Bronchial epithelial cell (primary cell): ENCODE data around the gene LDAH. TPM values are rescaled to one million over a fixed set of nuclear protein-coding genes. Genes with fewer than 3 reads are reported as not detected.
"Not testable (repeated sequence)": the region's sequence is repeated elsewhere in the genome, so short reads cannot be mapped to it uniquely, and the experiment has no call there.

ENCODE experiments used
- DNase-seq: peaks from one replicate; pipeline ENCODE4 v3.0.0-alpha.2; 2010; ENCODE audit warnings: low read depth
- FAIRE-seq: peaks from 2 replicates; lab custom pipeline; 2011; peaks lifted over from hg19 to GRCh38; lab: Jason Lieb, UNC
- H3K27me3 ChIP-seq: 2 replicates; pipeline ENCODE4 v1.5.1; 2011; ENCODE audit warnings: low read length; ENCODE audit not compliant: control insufficient read depth, insufficient read depth
- H3K36me3 ChIP-seq: 2 replicates; pipeline ENCODE4 v1.5.1; 2011; ENCODE audit warnings: low read length; ENCODE audit not compliant: control insufficient read depth, insufficient read depth
- H3K4me3 ChIP-seq: 2 replicates; pipeline ENCODE4 v1.5.1; 2011; ENCODE audit warnings: mild to moderate bottlenecking, low read depth, low read length, control low read depth
- CTCF ChIP-seq: IDR thresholded peaks from 2 replicates; pipeline ENCODE4 v1.5.1; 2011; ENCODE audit warnings: mild to moderate bottlenecking, moderate library complexity, low read length, control low read depth, inconsistent platforms; ENCODE audit not compliant: insufficient read depth, severe bottlenecking
- total RNA-seq: library from RNA; depleted of rRNA; stranded (reverse); fragments of >200 nt; gene quantifications from 2 replicates; pipeline ENCODE4 v1.2.1, GENCODE V29; 2014

LDAH gene
- total RNA-seq, 1 donor from 2014 or later: 8.4 TPM

- FAIRE-seq: no peak
- TF ChIP-seq CTCF: no peak
- no peak for DNase-seq
- Histone ChIP-seq H3K4me3 (no peak overlapping the region), H3K36me3 (no peaks in the 10 kb centered on the region), H3K27me3 (no peaks in the 10 kb centered on the region)
Observed at GRCh38 chr2:20803974-20804373, 18.9 kb downstream of the LDAH start.

- Histone ChIP-seq H3K36me3 (no peaks in the 10 kb centered on the region), H3K4me3 (no peak overlapping the region), H3K27me3 (no peaks in the 10 kb centered on the region)
- FAIRE-seq: no peak
- no peak for TF ChIP-seq CTCF
- DNase-seq: no peak
Observed at GRCh38 chr2:20803226-20803682, 19.6 kb downstream of the LDAH start.

- Histone ChIP-seq H3K27me3 (no peaks in the 10 kb centered on the region), H3K4me3 (no peak overlapping the region), H3K36me3 (no peaks in the 10 kb centered on the region)
- no peak for DNase-seq
- no peak for FAIRE-seq
- TF ChIP-seq CTCF: no peak
Observed at GRCh38 chr2:20797096-20797495, 25.8 kb downstream of the LDAH start.

- FAIRE-seq (no peak), DNase-seq (peak; percentile 89)
- no peak for TF ChIP-seq CTCF
- no peak overlapping the region for H3K4me3 ChIP-seq
- no peaks in the 10 kb centered on the region for H3K36me3 ChIP-seq
- no peaks in the 10 kb centered on the region for H3K27me3 ChIP-seq
Observed at GRCh38 chr2:20796374-20796791, 26.5 kb downstream of the LDAH start.

- FAIRE-seq, H3K27me3 ChIP-seq, H3K4me3 ChIP-seq, DNase-seq, H3K36me3 ChIP-seq: not testable (repeated sequence)
Observed at GRCh38 chr2:20793944-20794343, 29.0 kb downstream of the LDAH start.

- no peaks in the 10 kb centered on the region for H3K27me3 ChIP-seq
- peak; percentile 71 for TF ChIP-seq CTCF
- FAIRE-seq (no peak), DNase-seq (peak; percentile 52)
- H3K36me3 ChIP-seq: no peaks in the 10 kb centered on the region
- H3K4me3 ChIP-seq: no peak overlapping the region
Observed at GRCh38 chr2:20781656-20782265, 41.1 kb downstream of the LDAH start.
